Measurements from ENCODE around the gene TCF12.

TCF12 gene

GRCh38 chr15:57273402-57273801 is 355.0 kb downstream of the TCF12 start:
- no peak for DNase-seq

GRCh38 chr15:57278439-57278838 is 360.0 kb downstream of the TCF12 start:
- no peak for DNase-seq

- DNase-seq = no peak
Observed at GRCh38 chr15:57280464-57280863, 362.0 kb downstream of the TCF12 start.

DNA sequence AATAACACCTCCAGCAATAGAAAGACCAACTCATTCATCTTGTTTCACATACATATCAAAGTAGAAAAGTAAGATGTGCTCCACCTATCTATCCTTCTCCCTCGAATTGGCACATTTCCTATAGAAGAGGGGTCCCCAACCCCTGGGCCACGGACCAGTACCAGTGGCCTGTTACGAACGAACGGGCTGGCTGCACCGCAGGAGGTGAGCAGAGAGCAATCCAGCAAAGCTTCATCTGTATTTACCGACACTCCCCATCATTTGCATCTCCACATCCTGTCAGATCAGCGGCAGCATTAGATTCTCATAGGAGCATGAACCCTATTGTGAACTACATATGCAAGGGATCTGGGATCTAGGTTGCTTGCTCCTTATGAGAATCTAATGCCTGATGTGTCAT is 362.9 kb downstream of the TCF12 start:
- DNase-seq = no peak

- no peak for DNase-seq
Observed at GRCh38 chr15:57282686-57283085, 364.2 kb downstream of the TCF12 start.

GRCh38 chr15:57283774-57284503 is 365.5 kb downstream of the TCF12 start:
- no peak for DNase-seq

- no peak for DNase-seq
Observed at GRCh38 chr15:57284535-57284934, 366.1 kb downstream of the TCF12 start.

DNA sequence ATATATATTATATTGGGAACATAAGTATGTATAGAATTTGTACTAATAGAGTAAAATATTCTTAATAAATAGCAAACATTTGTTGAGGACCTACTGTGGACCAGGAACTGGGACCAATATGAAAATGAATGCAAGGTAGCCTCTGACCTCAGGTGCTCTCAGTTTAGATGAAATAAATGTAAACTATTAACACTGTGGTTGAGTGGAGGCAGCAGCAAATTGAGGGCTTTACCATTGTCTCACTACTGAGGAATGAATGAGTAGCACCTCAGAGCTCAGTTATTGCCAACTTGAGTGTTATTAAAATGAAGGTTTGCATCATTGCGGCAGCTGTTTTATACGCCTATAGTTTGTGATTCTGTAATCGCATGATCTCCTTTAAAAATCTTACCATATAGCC is 366.9 kb downstream of the TCF12 start:
- DNase-seq = no peak

GRCh38 chr15:57286446-57287122 is 368.1 kb downstream of the TCF12 start:
- no peak for DNase-seq

DNA sequence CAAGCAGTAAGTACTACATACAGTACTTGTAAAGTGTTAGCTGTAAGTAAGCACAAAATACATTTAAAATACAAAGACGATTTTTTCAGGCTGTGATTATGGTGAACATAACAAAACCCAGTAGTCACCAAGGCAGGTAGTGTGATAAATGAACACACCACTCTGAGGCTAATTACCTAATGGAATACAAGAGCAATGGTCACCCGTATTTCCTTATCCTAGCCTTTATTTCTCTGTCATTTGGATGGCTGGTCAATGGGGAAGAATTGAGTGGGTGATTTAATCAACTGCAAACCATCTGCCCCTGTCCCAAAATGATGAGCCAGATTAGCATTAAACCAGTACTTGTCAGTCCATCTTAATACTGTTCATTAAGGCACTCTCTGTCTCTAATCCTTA is 368.7 kb downstream of the TCF12 start:
- no peak for DNase-seq

DNA sequence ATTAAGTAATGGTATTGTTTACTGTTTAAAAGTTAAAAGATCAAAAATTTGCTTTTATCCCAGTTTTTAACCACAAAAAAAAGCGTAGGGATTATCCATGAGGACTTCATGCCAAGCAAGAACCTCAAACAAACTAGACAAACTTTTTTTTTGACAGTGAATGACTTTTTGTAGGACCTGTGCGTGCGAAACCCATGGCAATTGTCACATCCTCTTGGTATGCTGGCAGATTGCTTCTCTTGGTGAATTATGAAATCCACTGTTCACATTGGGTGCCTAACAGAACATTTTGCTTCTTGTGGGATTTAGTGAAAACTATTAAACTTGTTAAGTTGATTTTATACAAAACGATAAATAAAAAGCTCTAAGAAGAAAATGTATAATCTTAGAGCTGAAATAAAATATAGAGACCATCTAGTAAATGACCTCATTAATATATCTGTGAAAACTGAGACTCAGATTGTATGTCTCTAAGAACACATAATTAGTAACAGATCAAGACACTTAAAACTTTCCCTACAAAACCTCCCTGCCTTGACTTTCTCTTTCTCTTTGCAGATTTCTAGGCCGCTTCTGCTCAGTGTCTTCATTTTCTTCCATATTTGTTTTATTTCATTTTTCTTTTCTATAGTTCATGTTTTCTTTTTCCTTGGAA is 370.6 kb downstream of the TCF12 start:
- no peak for DNase-seq

- DNase-seq = no peak
Observed at GRCh38 chr15:57290187-57290586, 371.7 kb downstream of the TCF12 start.

DNA sequence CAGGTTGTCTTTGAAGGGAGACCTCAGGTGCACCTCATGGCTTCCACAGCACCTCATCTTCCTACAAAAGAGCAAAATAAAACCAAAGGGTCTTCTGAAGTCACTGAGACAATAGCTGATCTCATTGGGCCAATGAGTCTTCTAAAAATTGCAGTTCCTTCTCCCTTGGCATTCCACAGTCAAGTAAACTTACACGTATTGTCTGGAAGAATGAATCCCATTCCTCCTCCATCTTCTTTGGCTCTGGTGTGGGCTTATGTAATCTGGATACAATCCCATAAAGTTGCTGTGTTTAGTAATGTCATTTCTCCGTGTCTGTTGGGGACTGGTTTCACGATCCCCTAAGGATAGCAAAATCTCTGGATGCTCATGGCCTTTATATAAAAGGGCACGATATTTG is 372.4 kb downstream of the TCF12 start:
- DNase-seq = no peak

DNA sequence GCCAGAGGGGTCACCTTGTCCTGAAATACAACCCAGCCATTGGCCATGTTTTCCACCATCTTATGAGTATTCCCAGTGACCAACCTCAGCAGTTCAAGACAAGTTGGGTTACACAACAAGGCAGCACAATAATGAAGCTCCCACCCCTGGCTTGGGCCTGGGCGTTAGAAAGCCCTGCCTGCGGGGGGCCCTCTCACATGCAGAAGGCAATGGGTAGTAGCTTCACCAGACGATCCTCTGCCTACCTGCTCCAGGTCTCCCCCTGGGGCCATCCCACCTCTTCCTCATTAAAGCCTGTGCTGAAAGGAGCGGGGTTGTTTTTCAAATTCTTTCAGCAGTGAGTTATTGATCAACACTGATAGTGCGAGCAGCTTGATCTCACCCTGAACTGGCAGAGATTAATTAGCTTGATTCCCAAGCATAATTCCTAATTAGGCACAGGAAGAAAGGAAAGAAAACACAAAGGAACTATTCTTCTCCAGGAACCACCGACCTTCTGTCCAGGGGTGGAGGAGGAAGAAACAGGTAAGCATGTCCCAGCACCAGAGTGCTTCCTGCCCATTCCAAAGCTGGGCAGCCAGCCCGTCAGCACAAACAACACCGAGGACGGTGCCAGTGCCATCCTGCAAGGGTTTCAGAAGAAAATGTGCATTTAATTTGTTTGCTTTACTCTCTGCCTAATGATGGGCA is 378.2 kb downstream of the TCF12 start:
- DNase-seq = no peak

GRCh38 chr15:57297163-57297593 is 378.7 kb downstream of the TCF12 start:
- no peak for DNase-seq

DNA sequence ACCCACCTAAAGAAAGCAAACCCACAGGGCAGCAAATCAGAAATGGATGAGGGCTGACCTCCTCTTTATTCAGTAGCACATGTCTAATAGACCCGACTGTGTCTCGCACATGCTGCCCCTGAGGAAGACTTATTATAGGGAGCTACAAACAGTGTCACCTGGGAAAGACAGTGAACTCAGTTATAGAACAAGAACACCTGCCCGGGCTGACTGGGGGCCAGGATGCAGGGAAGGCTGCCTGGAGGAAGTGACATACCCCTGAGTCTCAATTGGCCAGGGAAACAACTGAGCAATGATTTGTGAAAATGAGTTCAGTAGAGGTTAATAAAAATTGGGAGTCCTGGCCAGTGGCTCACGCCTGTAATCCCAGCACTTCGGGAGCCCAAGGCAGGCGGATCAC is 379.2 kb downstream of the TCF12 start:
- no peak for DNase-seq

DNA sequence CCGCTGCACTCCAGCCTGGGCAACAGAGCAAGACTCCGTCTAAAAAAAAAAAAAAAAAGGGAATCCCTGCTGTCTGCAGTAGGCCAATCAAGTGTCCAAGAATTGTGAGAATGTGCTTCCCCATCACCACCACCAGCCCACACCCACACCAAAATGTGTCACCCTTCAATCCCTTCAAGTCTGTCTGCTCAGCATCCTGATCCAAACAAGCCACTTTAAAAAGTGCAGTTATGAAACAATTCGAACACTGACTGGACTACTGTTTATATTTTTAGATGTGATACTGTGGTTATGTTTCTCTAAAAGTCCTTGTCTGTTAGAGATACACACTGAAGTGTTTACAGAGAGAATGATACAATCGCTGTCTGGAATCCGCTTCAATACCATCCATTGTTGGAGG is 379.8 kb downstream of the TCF12 start:
- no peak for DNase-seq

GRCh38 chr15:57298843-57299550 is 380.6 kb downstream of the TCF12 start:
- DNase-seq = no peak

DNA sequence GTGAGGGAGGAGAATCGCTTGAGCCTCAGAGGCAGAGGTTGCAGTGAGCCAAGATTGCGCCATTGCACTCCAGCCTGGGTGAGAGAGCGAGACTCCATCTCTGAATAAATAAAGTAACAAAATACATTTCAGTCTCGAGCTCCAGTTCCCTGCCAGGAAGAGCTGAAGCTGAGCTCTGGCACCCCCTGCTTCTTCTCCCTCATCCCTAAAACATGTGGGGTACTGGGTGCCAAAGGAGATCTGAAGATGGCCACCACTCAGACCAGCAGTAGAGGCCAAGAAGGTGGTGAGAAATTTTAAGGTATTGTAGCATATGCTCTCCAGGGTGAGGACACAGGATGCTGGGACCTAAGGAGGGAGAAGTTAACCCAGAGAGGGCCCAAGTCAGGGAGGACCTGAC is 382.9 kb downstream of the TCF12 start:
- DNase-seq = no peak

GRCh38 chr15:57302640-57303257 is 384.3 kb downstream of the TCF12 start:
- DNase-seq = no peak

GRCh38 chr15:57305009-57305408 is 386.6 kb downstream of the TCF12 start:
- DNase-seq = no peak
